A549 (cell line): Measurements from ENCODE around the gene TRAK1. TPM values are rescaled to one million over a fixed set of nuclear protein-coding genes. Genes with fewer than 3 reads are reported as not detected.

Experiments
- ATAC-seq, 2 experiments: fragments of 200-7000 bp in 1 of 2; fragments of >200 bp in 1 of 2; cut with Nextera tagmentation in 1 of 2; cut with Tn5 transposase in 1 of 2; 3 replicates each; pipeline versions ENCODE4 v1.8.0 to v1.9.1; 2018 to 2020; ENCODE audit warnings: mild to moderate bottlenecking in 1 of 2, moderate library complexity in 1 of 2
- CTCF ChIA-PET: fragments of 300-600 bp; sonication (Branson Sonifier 250); formaldehyde crosslinking; extraction: SDS; loops from one replicate; lab custom pipeline; 2021; ENCODE audit warnings: antibody characterized with exemption, inconsistent platforms; lab: Yijun Ruan, JAX
- POLR2A ChIA-PET: fragments of 350-600 bp; formaldehyde crosslinking; extraction: SDS; loops from one replicate; lab custom pipeline; 2021; ENCODE audit warnings: antibody characterized with exemption, inconsistent platforms; lab: Yijun Ruan, JAX
- DNase-seq, 2 experiments: peaks; one replicate each; pipeline versions ENCODE4 v3.0.0 to v3.0.0-alpha.2; 2011 to 2016; ENCODE audit warnings: low read depth in 1 of 2, low spot score in 1 of 2
- FAIRE-seq: peaks from 2 replicates; lab custom pipeline; 2011; peaks lifted over from hg19 to GRCh38; lab: Jason Lieb, UNC
- H3K27ac ChIP-seq, 2 experiments: fragments of >200 bp; sonication (Bioruptor Twin); formaldehyde crosslinking; 3 replicates each; pipeline ENCODE4 v1.5.1; 2016 to 2017
- H3K4me1 ChIP-seq: fragments of >200 bp; sonication (Bioruptor Twin); formaldehyde crosslinking; 3 replicates; pipeline ENCODE4 v1.6.1; 2016
- H3K4me2 ChIP-seq: fragments of >200 bp; sonication (Bioruptor Twin); formaldehyde crosslinking; 3 replicates; pipeline ENCODE4 v1.6.1; 2016
- H3K4me3 ChIP-seq: fragments of >200 bp; sonication (Bioruptor Twin); formaldehyde crosslinking; 3 replicates; pipeline ENCODE4 v1.5.1; 2016
- H3K9me3 ChIP-seq: fragments of >200 bp; sonication (Bioruptor Twin); formaldehyde crosslinking; 3 replicates; pipeline ENCODE4 v1.6.1; 2016
- CBX2 ChIP-seq: fragments of 200-600 bp; sonication (generic); IDR thresholded peaks from 2 replicates; pipeline ENCODE4 v1.6.1; 2016; ENCODE audit warnings: low read depth, mild to moderate bottlenecking, borderline replicate concordance
- CEBPB ChIP-seq, 2 experiments: fragments of >200 bp in 1 of 2; sonication (Bioruptor Twin) in 1 of 2; formaldehyde crosslinking in 1 of 2; IDR thresholded peaks; 2 replicates each; pipeline ENCODE4 v1.6.1; 2012 to 2016
- EHF ChIP-seq: fragments of 250-450 bp; sonication (Bioruptor Pico); IDR thresholded peaks from 2 replicates; pipeline ENCODE4 v1.5.0; 2020; ENCODE audit warnings: mild to moderate bottlenecking
- EHMT2 ChIP-seq: fragments of 200-600 bp; sonication (generic); IDR thresholded peaks from 2 replicates; pipeline ENCODE4 v1.6.1; 2016; ENCODE audit warnings: antibody characterized with exemption, low read depth, mild to moderate bottlenecking, moderate library complexity
- FOXS1 ChIP-seq: fragments of 250-450 bp; sonication (Bioruptor Pico); IDR thresholded peaks from 2 replicates; pipeline ENCODE4 v1.5.0; 2020; ENCODE audit warnings: mild to moderate bottlenecking, moderate library complexity
- HEYL ChIP-seq: fragments of 250-450 bp; sonication (Bioruptor Pico); IDR thresholded peaks from 2 replicates; pipeline ENCODE4 v1.8.0; 2021; ENCODE audit warnings: mild to moderate bottlenecking, moderate library complexity
- MAFK ChIP-seq: fragments of 450-650 bp; IDR thresholded peaks from 2 replicates; pipeline ENCODE4 v1.6.1; 2014; ENCODE audit not compliant: partially characterized antibody
- POLR2A ChIP-seq: IDR thresholded peaks from 2 replicates; pipeline ENCODE4 v1.6.1; 2012; ENCODE audit warnings: mild to moderate bottlenecking, low read length
- POLR2AphosphoS2 ChIP-seq: conservative IDR thresholded peaks from 2 replicates; pipeline ENCODE4 v1.6.1; 2012; ENCODE audit warnings: low read length, improper control_type of control experiment, inconsistent platforms
- RARB ChIP-seq: fragments of 250-450 bp; sonication (Bioruptor Pico); IDR thresholded peaks from 2 replicates; pipeline ENCODE4 v1.8.0; 2021; ENCODE audit warnings: mild to moderate bottlenecking, moderate library complexity
- RNF2 ChIP-seq: fragments of 200-600 bp; sonication (generic); IDR thresholded peaks from 2 replicates; pipeline ENCODE4 v1.6.1; 2016; ENCODE audit warnings: low read depth, mild to moderate bottlenecking, antibody characterized with exemption, moderate library complexity, borderline replicate concordance
- SMC3 ChIP-seq: fragments of >200 bp; sonication (Bioruptor Twin); formaldehyde crosslinking; IDR thresholded peaks from 3 replicates; pipeline ENCODE4 v1.6.1; 2018; ENCODE audit warnings: inconsistent platforms
- ZC3H11A ChIP-seq: fragments of 450-650 bp; IDR thresholded peaks from 2 replicates; pipeline ENCODE4 v1.6.1; 2014; ENCODE audit warnings: antibody characterized with exemption, mild to moderate bottlenecking
- ZNF302 ChIP-seq: fragments of 250-450 bp; sonication (Bioruptor Pico); IDR thresholded peaks from 2 replicates; pipeline ENCODE4 v1.9.0; 2021; ENCODE audit warnings: inconsistent platforms, mild to moderate bottlenecking, moderate library complexity
- WGBS: methylation state at CpG from one replicate; pipeline ENCODE4 v1.1.6; 2017; ENCODE audit errors: missing lambda C conversion rate; 5-methylcytosine and 5-hydroxymethylcytosine counted together
- polyA plus RNA-seq, 4 experiments: library from polyadenylated mRNA; depleted of rRNA in 3 of 4; stranded (reverse); fragments of >200 nt; fragmentation: RNase III in 1 of 4; extraction: RNeasy Plus Mini Kit Qiagen cat#74134 plus additional on column Dnase treatment in 1 of 4; gene quantifications; 2 replicates in 3 of 4; 3 replicates in 1 of 4; pipeline ENCODE4 v1.2.3, GENCODE V29; 2011 to 2017
- TF ChIP-seq, protein P1 (sequence below): IDR thresholded peaks from 2 replicates; pipeline ENCODE4 v1.6.1; 2012; ENCODE audit warnings: low read depth, borderline replicate concordance
- TF ChIP-seq, protein P2 (sequence below): IDR thresholded peaks from 2 replicates; pipeline ENCODE4 v1.6.1; 2012
- TF ChIP-seq, protein P3 (sequence below): IDR thresholded peaks from 2 replicates; pipeline ENCODE4 v1.6.1; 2012
- TF ChIP-seq, protein P4 (sequence below): fragments of 200-600 bp; sonication (generic); IDR thresholded peaks from 2 replicates; pipeline ENCODE4 v1.6.1; 2016; ENCODE audit warnings: antibody characterized with exemption, mild to moderate bottlenecking, moderate library complexity
- TF ChIP-seq, protein P5 (sequence below): fragments of 250-450 bp; sonication (Bioruptor Pico); IDR thresholded peaks from 2 replicates; pipeline ENCODE4 v1.5.0; 2021; ENCODE audit warnings: mild to moderate bottlenecking, moderate library complexity, borderline replicate concordance
- TF ChIP-seq, protein P6 (sequence below): fragments of 250-450 bp; sonication (Bioruptor Pico); IDR thresholded peaks from 2 replicates; pipeline ENCODE4 v1.5.0; 2020; ENCODE audit warnings: low read depth, mild to moderate bottlenecking, moderate library complexity
- TF ChIP-seq, protein P7 (sequence below): fragments of >200 bp; sonication (Bioruptor Twin); formaldehyde crosslinking; IDR thresholded peaks from 3 replicates; pipeline ENCODE4 v1.6.1; 2016

The TRAK1 gene
- polyA plus RNA-seq, 2 of the 4 experiments (the other 2 are of a cell fraction): 12.2 to 22.3 TPM

DNA sequence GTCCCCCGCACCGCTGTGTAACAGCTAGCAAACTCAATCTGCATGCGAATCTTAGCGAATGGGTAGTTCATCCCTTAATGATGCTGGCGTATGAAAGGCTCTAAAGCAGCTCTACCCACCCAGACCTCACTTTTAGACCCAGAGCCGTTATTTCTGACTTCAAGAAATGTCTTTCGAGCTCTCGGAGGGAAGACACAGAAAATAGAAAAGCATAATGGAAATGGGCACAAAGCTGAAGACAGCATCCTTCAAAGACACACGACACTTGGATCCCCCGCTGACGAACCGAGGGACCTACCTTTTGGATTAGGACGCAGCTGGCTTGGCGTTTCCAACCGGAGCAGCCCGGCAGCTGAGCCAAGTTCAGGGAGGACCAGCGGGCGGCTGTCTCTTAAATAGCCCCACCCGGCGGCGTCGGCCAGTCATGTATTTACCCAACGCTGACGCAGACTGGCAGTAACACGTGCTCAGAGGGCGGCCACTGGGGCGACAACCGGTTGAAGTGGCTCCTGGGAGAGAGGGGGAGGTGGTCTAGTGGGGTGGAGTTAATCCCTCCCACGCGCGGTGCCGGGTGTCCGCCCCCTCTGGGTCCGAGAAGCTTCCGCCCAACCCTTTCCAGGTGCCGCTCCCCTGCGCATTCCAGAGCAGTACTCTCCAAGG lies 173.4 kb downstream of the TRAK1 start:
- Histone ChIP-seq H3K4me3 (no peak overlapping the region), H3K9me3 (no peaks in the 10 kb centered on the region; the same call in 2 of the 3 replicates), H3K27ac (no peak overlapping the region), H3K4me2 (peak overlapping the region; percentile 48), H3K4me1 (peaks cover 13% of the 10 kb centered on the region; the same call in 2 of the 3 replicates)
- FAIRE-seq (no peak), DNase-seq (peak; percentile 13 to 46), ATAC-seq (peak; percentile 43 to 80; a peak in 4 of 6 replicates)
- ChIA-PET POLR2A (interaction anchor here (0.6 kb wide), 1 partner anchor 91 kb away, joined by 3 read pairs; no protein-coding TSS in a partner anchor), CTCF (no interaction called here)
- 38% methylated on average over 24 of the region's 37 CpGs for WGBS
- TF ChIP-seq FOXS1 (CRISPR knock-in tag) (no peak), CEBPB (IDR thresholded peaks at IDR 0.05) (no peak), CBX2 (no peak)
- TF ChIP-seq, protein P1, sequence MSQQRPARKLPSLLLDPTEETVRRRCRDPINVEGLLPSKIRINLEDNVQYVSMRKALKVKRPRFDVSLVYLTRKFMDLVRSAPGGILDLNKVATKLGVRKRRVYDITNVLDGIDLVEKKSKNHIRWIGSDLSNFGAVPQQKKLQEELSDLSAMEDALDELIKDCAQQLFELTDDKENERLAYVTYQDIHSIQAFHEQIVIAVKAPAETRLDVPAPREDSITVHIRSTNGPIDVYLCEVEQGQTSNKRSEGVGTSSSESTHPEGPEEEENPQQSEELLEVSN: peak; percentile 54; the same call in 1 of the 2 replicates
- TF ChIP-seq, protein P2, sequence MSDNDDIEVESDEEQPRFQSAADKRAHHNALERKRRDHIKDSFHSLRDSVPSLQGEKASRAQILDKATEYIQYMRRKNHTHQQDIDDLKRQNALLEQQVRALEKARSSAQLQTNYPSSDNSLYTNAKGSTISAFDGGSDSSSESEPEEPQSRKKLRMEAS: peak; percentile 68

DNA sequence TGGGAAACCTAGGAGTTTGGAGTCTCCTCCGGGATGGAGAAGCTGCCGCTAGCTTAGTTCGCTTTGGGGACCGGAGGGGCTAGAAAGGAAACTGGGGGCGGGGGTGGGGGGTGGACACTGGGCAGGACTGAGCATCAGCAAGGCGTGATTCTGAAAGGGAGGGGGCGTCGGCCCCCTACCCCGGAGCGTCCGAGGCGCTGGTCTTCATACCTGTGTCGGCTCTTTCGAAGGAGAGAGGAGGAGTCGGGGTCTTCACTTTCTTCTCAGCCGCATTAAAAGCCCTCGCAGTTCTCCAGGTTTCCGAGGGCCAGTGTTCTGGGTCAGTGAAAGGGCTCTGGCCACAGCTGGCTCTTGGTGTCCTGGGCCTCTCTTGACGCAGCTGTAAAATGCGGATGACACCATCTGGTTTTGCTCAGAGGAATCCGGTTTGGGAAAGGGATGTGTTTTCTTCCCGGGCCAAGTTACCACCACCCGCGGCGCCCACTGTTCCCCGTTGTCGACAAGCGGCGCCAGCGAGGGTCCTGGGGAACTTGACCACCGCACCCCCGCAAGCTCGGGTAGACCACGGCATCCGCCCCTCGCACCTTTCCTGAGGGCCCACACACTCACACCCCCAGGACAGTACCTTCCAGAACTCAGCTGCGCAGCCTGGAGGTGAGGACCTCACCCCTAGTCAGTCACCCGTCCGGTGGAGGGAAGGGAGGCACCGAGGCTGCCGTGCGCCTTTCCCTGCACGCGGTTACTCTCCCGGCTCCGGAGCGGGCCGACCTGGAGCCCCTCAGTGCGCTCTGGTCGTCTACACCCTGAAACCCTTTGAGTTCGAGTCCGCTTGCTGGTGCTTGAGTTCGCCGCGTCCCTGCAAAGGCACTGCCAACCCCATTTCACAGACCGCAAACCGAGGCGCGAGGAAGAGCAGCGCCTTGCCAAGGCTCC lies 174.2 kb downstream of the TRAK1 start:
- FAIRE-seq (no peak), DNase-seq (no peak), ATAC-seq (no peak)
- 67% methylated on average over 23 of the region's 60 CpGs for WGBS
- H3K27ac ChIP-seq: no peak overlapping the region
- POLR2A ChIA-PET: interaction anchor here (0.6 kb wide), 1 partner anchor 90 kb away, joined by 3 read pairs; no protein-coding TSS in a partner anchor
- TF ChIP-seq, protein P3, sequence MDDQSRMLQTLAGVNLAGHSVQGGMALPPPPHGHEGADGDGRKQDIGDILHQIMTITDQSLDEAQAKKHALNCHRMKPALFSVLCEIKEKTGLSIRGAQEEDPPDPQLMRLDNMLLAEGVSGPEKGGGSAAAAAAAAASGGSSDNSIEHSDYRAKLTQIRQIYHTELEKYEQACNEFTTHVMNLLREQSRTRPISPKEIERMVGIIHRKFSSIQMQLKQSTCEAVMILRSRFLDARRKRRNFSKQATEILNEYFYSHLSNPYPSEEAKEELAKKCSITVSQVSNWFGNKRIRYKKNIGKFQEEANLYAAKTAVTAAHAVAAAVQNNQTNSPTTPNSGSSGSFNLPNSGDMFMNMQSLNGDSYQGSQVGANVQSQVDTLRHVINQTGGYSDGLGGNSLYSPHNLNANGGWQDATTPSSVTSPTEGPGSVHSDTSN: no peak
- TF ChIP-seq CBX2 (no peak), ZNF302 (CRISPR knock-in tag) (no peak), SMC3 (no peak), POLR2AphosphoS2 (no peak), HEYL (CRISPR knock-in tag) (no peak), ZC3H11A (no peak), FOXS1 (CRISPR knock-in tag) (no peak), EHMT2 (no peak), POLR2A (no peak), MAFK (no peak), RARB (CRISPR knock-in tag) (no peak), RNF2 (no peak), EHF (no peak)
- TF ChIP-seq, protein P4, sequence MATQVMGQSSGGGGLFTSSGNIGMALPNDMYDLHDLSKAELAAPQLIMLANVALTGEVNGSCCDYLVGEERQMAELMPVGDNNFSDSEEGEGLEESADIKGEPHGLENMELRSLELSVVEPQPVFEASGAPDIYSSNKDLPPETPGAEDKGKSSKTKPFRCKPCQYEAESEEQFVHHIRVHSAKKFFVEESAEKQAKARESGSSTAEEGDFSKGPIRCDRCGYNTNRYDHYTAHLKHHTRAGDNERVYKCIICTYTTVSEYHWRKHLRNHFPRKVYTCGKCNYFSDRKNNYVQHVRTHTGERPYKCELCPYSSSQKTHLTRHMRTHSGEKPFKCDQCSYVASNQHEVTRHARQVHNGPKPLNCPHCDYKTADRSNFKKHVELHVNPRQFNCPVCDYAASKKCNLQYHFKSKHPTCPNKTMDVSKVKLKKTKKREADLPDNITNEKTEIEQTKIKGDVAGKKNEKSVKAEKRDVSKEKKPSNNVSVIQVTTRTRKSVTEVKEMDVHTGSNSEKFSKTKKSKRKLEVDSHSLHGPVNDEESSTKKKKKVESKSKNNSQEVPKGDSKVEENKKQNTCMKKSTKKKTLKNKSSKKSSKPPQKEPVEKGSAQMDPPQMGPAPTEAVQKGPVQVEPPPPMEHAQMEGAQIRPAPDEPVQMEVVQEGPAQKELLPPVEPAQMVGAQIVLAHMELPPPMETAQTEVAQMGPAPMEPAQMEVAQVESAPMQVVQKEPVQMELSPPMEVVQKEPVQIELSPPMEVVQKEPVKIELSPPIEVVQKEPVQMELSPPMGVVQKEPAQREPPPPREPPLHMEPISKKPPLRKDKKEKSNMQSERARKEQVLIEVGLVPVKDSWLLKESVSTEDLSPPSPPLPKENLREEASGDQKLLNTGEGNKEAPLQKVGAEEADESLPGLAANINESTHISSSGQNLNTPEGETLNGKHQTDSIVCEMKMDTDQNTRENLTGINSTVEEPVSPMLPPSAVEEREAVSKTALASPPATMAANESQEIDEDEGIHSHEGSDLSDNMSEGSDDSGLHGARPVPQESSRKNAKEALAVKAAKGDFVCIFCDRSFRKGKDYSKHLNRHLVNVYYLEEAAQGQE: no peak
- TF ChIP-seq, protein P5, sequence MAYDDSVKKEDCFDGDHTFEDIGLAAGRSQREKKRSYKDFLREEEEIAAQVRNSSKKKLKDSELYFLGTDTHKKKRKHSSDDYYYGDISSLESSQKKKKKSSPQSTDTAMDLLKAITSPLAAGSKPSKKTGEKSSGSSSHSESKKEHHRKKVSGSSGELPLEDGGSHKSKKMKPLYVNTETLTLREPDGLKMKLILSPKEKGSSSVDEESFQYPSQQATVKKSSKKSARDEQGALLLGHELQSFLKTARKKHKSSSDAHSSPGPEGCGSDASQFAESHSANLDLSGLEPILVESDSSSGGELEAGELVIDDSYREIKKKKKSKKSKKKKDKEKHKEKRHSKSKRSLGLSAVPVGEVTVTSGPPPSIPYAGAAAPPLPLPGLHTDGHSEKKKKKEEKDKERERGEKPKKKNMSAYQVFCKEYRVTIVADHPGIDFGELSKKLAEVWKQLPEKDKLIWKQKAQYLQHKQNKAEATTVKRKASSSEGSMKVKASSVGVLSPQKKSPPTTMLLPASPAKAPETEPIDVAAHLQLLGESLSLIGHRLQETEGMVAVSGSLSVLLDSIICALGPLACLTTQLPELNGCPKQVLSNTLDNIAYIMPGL (CRISPR knock-in tag): no peak
- TF ChIP-seq, protein P6, sequence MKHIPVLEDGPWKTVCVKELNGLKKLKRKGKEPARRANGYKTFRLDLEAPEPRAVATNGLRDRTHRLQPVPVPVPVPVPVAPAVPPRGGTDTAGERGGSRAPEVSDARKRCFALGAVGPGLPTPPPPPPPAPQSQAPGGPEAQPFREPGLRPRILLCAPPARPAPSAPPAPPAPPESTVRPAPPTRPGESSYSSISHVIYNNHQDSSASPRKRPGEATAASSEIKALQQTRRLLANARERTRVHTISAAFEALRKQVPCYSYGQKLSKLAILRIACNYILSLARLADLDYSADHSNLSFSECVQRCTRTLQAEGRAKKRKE: no peak
- TF ChIP-seq, protein P7, sequence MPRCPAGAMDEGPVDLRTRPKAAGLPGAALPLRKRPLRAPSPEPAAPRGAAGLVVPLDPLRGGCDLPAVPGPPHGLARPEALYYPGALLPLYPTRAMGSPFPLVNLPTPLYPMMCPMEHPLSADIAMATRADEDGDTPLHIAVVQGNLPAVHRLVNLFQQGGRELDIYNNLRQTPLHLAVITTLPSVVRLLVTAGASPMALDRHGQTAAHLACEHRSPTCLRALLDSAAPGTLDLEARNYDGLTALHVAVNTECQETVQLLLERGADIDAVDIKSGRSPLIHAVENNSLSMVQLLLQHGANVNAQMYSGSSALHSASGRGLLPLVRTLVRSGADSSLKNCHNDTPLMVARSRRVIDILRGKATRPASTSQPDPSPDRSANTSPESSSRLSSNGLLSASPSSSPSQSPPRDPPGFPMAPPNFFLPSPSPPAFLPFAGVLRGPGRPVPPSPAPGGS: no peak
- peaks cover 13% of the 10 kb centered on the region; the same call in 2 of the 3 replicates for H3K4me1 ChIP-seq
- CTCF ChIA-PET: no interaction called here
- no peaks in the 10 kb centered on the region; the same call in 2 of the 3 replicates for H3K9me3 ChIP-seq
- no peak overlapping the region for H3K4me3 ChIP-seq
- peak overlapping the region; percentile 48 for H3K4me2 ChIP-seq
